Testis (tissue), 2 donors: ENCODE measurements around the gene CSN3.
"Not testable (repeated sequence)": the region's sequence is repeated elsewhere in the genome, so short reads cannot be mapped to it uniquely, and the experiment has no call there.

Source experiments
- POLR2A ChIP-seq: fragments of 450-650 bp; IDR thresholded peaks from one replicate; pipeline ENCODE4 v1.6.1; 2017; ENCODE audit warnings: antibody characterized with exemption, mild to moderate bottlenecking, moderate library complexity
- TF ChIP-seq, protein P1 (sequence below), 3 experiments: fragments of 450-650 bp in 2 of 3; fragments of 200-600 bp in 1 of 3; sonication (generic) in 1 of 3; IDR thresholded peaks; one replicate each; pipeline ENCODE4 v1.5.1; 2016 to 2019; ENCODE audit warnings: antibody characterized with exemption in 3 of 3, mild to moderate bottlenecking in 2 of 3, moderate library complexity in 1 of 3

DNA sequence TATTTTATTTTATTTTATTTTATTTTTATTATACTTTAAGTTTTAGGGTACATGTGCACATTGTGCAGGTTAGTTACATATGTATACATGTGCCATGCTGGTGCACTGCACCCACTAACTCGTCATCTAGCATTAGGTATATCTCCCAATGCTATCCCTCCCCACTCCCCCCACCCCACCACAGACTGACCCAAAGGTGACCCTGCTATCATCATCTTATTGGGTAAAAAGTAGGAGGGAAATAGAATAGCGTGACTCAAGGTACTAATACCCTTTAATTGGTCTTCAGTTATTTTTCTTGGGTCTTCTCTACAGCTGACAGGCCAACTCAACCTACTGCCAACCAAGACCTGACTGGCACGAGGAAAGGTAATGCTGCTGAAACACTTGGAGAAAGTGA lies at the start of gene CSN3:
- TF ChIP-seq, protein P1, sequence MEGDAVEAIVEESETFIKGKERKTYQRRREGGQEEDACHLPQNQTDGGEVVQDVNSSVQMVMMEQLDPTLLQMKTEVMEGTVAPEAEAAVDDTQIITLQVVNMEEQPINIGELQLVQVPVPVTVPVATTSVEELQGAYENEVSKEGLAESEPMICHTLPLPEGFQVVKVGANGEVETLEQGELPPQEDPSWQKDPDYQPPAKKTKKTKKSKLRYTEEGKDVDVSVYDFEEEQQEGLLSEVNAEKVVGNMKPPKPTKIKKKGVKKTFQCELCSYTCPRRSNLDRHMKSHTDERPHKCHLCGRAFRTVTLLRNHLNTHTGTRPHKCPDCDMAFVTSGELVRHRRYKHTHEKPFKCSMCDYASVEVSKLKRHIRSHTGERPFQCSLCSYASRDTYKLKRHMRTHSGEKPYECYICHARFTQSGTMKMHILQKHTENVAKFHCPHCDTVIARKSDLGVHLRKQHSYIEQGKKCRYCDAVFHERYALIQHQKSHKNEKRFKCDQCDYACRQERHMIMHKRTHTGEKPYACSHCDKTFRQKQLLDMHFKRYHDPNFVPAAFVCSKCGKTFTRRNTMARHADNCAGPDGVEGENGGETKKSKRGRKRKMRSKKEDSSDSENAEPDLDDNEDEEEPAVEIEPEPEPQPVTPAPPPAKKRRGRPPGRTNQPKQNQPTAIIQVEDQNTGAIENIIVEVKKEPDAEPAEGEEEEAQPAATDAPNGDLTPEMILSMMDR (IDR thresholded peaks at IDR 0.05): not testable (repeated sequence)
- TF ChIP-seq POLR2A: not testable (repeated sequence)
